HG03571 (cell line): ENCODE results near the gene COG3.

Experiments
- ATAC-seq: cut with Tn5 transposase; IDR thresholded peaks from one replicate; pipeline ENCODE4 v1.9.1; 2021; ENCODE audit not compliant: unreplicated experiment

The COG3 gene

GRCh38 chr13:45447050-45447661 is 17.6 kb upstream of the COG3 start:
- no peak for ATAC-seq

GRCh38 chr13:45448965-45449559 is 15.7 kb upstream of the COG3 start:
- ATAC-seq, result no peak

GRCh38 chr13:45451282-45451681 is 13.5 kb upstream of the COG3 start:
- ATAC-seq, result no peak

- no peak for ATAC-seq
Observed at GRCh38 chr13:45454204-45454603, 10.5 kb upstream of the COG3 start.

- ATAC-seq, result no peak
Observed at GRCh38 chr13:45456196-45456972, 8.4 kb upstream of the COG3 start.

- ATAC-seq, result no peak
Observed at GRCh38 chr13:45464141-45464686, 525 bp upstream of the COG3 start.

- ATAC-seq, result no peak
Observed at GRCh38 chr13:45466359-45466758, 1.6 kb downstream of the COG3 start.

- no peak for ATAC-seq
Observed at GRCh38 chr13:45468635-45469034, 3.9 kb downstream of the COG3 start.

GRCh38 chr13:45472171-45472705 is 7.5 kb downstream of the COG3 start:
- no peak for ATAC-seq

GRCh38 chr13:45473627-45474026 is 8.9 kb downstream of the COG3 start:
- no peak for ATAC-seq

GRCh38 chr13:45474584-45475454 is 10.1 kb downstream of the COG3 start:
- ATAC-seq, result no peak

- ATAC-seq, result no peak
Observed at GRCh38 chr13:45479661-45480060, 14.9 kb downstream of the COG3 start.

GRCh38 chr13:45481688-45482087 is 16.9 kb downstream of the COG3 start:
- no peak for ATAC-seq

GRCh38 chr13:45482571-45483173 is 17.9 kb downstream of the COG3 start:
- ATAC-seq, result no peak

- no peak for ATAC-seq
Observed at GRCh38 chr13:45487604-45488003, 22.9 kb downstream of the COG3 start.

GRCh38 chr13:45490068-45490467 is 25.3 kb downstream of the COG3 start:
- ATAC-seq, result no peak

- no peak for ATAC-seq
Observed at GRCh38 chr13:45492538-45492937, 27.8 kb downstream of the COG3 start.

GRCh38 chr13:45496942-45497341 is 32.2 kb downstream of the COG3 start:
- no peak for ATAC-seq

- ATAC-seq, result no peak
Observed at GRCh38 chr13:45500492-45501174, 35.9 kb downstream of the COG3 start.

GRCh38 chr13:45501175-45501526 is 36.4 kb downstream of the COG3 start:
- ATAC-seq, result no peak
